Measurements from ENCODE around the gene CTCF. TPM values are rescaled to one million over a fixed set of nuclear protein-coding genes. Genes with fewer than 3 reads are reported as not detected.

The CTCF gene
- total and polyA plus RNA-seq, 10 of the 15 experiments (the other 5 are each of a cell fraction or from before 2014, with no cell fraction given), result 9.1 to 55.0 (median 41.8) TPM

DNA sequence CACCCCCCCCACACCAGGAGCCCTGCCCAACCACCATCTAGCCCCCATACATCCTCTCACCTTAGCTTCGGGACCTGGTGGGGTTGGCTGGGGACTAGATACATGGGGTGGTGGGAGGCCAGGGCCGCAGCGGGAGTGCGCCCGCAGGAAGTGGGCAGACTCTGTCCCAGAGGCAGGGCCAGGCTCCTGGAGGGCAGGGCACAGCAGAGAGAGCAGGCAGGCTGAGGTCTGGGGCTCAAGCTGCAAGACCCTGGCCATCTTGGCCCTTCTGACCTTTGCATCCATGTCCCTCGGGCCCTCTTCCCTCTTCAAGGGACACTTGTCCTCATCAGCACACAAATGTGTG lies 101.5 kb downstream of the CTCF start (continued):
- TF ChIP-seq, protein P1, sequence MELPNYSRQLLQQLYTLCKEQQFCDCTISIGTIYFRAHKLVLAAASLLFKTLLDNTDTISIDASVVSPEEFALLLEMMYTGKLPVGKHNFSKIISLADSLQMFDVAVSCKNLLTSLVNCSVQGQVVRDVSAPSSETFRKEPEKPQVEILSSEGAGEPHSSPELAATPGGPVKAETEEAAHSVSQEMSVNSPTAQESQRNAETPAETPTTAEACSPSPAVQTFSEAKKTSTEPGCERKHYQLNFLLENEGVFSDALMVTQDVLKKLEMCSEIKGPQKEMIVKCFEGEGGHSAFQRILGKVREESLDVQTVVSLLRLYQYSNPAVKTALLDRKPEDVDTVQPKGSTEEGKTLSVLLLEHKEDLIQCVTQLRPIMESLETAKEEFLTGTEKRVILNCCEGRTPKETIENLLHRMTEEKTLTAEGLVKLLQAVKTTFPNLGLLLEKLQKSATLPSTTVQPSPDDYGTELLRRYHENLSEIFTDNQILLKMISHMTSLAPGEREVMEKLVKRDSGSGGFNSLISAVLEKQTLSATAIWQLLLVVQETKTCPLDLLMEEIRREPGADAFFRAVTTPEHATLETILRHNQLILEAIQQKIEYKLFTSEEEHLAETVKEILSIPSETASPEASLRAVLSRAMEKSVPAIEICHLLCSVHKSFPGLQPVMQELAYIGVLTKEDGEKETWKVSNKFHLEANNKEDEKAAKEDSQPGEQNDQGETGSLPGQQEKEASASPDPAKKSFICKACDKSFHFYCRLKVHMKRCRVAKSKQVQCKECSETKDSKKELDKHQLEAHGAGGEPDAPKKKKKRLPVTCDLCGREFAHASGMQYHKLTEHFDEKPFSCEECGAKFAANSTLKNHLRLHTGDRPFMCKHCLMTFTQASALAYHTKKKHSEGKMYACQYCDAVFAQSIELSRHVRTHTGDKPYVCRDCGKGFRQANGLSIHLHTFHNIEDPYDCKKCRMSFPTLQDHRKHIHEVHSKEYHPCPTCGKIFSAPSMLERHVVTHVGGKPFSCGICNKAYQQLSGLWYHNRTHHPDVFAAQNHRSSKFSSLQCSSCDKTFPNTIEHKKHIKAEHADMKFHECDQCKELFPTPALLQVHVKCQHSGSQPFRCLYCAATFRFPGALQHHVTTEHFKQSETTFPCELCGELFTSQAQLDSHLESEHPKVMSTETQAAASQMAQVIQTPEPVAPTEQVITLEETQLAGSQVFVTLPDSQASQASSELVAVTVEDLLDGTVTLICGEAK (IDR thresholded peaks at IDR 0.05; ENCODE audit: borderline replicate concordance), result no peak
- TF ChIP-seq, protein P2, sequence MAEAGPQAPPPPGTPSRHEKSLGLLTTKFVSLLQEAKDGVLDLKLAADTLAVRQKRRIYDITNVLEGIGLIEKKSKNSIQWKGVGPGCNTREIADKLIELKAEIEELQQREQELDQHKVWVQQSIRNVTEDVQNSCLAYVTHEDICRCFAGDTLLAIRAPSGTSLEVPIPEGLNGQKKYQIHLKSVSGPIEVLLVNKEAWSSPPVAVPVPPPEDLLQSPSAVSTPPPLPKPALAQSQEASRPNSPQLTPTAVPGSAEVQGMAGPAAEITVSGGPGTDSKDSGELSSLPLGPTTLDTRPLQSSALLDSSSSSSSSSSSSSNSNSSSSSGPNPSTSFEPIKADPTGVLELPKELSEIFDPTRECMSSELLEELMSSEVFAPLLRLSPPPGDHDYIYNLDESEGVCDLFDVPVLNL (IDR thresholded peaks at IDR 0.05; ENCODE audit: low read depth, low read length), result no peak
- no peak for TF ChIP-seq MXI1 (IDR thresholded peaks at IDR 0.05; ENCODE audit: low read depth, low read length)
- no peak for TF ChIP-seq POLR2AphosphoS5 (IDR thresholded peaks at IDR 0.05; ENCODE audit: low read length)
- no peak for TF ChIP-seq MEF2B (IDR thresholded peaks at IDR 0.05; ENCODE audit: partially characterized antibody, poor library complexity, severe bottlenecking)
- no peak for TF ChIP-seq FOXM1 (IDR thresholded peaks at IDR 0.05; ENCODE audit: low read depth, low read length)
- TF ChIP-seq, protein P3, sequence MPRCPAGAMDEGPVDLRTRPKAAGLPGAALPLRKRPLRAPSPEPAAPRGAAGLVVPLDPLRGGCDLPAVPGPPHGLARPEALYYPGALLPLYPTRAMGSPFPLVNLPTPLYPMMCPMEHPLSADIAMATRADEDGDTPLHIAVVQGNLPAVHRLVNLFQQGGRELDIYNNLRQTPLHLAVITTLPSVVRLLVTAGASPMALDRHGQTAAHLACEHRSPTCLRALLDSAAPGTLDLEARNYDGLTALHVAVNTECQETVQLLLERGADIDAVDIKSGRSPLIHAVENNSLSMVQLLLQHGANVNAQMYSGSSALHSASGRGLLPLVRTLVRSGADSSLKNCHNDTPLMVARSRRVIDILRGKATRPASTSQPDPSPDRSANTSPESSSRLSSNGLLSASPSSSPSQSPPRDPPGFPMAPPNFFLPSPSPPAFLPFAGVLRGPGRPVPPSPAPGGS (IDR thresholded peaks at IDR 0.05; ENCODE audit: borderline replicate concordance, insufficient read depth, low read depth, low read length, poor library complexity, severe bottlenecking), result no peak
- no peak for TF ChIP-seq TBL1XR1 (IDR thresholded peaks at IDR 0.05; ENCODE audit: low read depth, low read length)
- TF ChIP-seq, protein P4, sequence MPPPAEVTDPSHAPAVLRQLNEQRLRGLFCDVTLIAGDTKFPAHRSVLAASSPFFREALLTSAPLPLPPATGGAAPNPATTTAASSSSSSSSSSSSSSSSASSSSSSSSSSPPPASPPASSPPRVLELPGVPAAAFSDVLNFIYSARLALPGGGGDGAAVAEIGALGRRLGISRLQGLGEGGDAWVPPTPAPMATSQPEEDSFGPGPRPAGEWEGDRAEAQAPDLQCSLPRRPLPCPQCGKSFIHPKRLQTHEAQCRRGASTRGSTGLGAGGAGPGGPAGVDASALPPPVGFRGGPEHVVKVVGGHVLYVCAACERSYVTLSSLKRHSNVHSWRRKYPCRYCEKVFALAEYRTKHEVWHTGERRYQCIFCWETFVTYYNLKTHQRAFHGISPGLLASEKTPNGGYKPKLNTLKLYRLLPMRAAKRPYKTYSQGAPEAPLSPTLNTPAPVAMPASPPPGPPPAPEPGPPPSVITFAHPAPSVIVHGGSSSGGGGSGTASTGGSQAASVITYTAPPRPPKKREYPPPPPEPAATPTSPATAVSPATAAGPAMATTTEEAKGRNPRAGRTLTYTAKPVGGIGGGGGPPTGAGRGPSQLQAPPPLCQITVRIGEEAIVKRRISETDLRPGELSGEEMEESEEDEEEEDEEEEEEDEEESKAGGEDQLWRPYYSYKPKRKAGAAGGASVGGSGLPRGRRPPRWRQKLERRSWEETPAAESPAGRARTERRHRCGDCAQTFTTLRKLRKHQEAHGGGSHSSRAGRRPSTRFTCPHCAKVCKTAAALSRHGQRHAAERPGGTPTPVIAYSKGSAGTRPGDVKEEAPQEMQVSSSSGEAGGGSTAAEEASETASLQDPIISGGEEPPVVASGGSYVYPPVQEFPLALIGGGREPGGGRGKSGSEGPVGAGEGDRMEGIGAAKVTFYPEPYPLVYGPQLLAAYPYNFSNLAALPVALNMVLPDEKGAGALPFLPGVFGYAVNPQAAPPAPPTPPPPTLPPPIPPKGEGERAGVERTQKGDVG (CRISPR knock-in tag; IDR thresholded peaks at IDR 0.05), result no peak
